Measurements from ENCODE around the gene SKA3. TPM values are rescaled to one million over a fixed set of nuclear protein-coding genes. Genes with fewer than 3 reads are reported as not detected.

SKA3 gene
- total RNA-seq, 1 experiment from 2014 or later: 109 TPM

GRCh38 chr13:21118180-21118579 lies 58.2 kb downstream of the SKA3 start:
- no peaks in the 10 kb centered on the region for H3K4me1 ChIP-seq (ENCODE audit: insufficient read depth, low read length, poor library complexity, severe bottlenecking)
- intact Hi-C loops (cut with micrococcal nuclease; ENCODE audit: unreplicated experiment): no loop called here
- DNase-seq (ENCODE audit: low spot score): no peak
- CTCF ChIA-PET: no interaction called here
- H3K9me3 ChIP-seq (ENCODE audit: low read depth, low read length, poor library complexity, severe bottlenecking): no peaks in the 10 kb centered on the region
- no peak for TF ChIP-seq EZH2 (IDR thresholded peaks at IDR 0.05; ENCODE audit: borderline replicate concordance, low read depth, low read length, poor library complexity, severe bottlenecking)
- TF ChIP-seq, protein P1, sequence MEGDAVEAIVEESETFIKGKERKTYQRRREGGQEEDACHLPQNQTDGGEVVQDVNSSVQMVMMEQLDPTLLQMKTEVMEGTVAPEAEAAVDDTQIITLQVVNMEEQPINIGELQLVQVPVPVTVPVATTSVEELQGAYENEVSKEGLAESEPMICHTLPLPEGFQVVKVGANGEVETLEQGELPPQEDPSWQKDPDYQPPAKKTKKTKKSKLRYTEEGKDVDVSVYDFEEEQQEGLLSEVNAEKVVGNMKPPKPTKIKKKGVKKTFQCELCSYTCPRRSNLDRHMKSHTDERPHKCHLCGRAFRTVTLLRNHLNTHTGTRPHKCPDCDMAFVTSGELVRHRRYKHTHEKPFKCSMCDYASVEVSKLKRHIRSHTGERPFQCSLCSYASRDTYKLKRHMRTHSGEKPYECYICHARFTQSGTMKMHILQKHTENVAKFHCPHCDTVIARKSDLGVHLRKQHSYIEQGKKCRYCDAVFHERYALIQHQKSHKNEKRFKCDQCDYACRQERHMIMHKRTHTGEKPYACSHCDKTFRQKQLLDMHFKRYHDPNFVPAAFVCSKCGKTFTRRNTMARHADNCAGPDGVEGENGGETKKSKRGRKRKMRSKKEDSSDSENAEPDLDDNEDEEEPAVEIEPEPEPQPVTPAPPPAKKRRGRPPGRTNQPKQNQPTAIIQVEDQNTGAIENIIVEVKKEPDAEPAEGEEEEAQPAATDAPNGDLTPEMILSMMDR (conservative IDR thresholded peaks at IDR 0.05; ENCODE audit: low read depth, low read length): no peak
- H3K36me3 ChIP-seq (ENCODE audit: insufficient read depth, low read length, poor library complexity, severe bottlenecking): no peaks in the 10 kb centered on the region
- H3K27ac ChIP-seq (ENCODE audit: low read depth, low read length, poor library complexity, severe bottlenecking): no peak overlapping the region
- no TSS peak for BruUV-seq (replicated peaks)
- H3K27me3 ChIP-seq (replicated peaks; ENCODE audit: insufficient read depth, low read depth, low read length, poor library complexity): no peaks in the 10 kb centered on the region
- POLR2A ChIA-PET (ENCODE audit: low non-redundant PET): no interaction called here
- no peak overlapping the region for H3K4me3 ChIP-seq (ENCODE audit: low read depth, low read length, poor library complexity, severe bottlenecking)

- Histone ChIP-seq H3K27me3 (replicated peaks; ENCODE audit: insufficient read depth, low read depth, low read length, poor library complexity) (no peaks in the 10 kb centered on the region), H3K4me1 (ENCODE audit: insufficient read depth, low read length, poor library complexity, severe bottlenecking) (no peaks in the 10 kb centered on the region), H3K9me3 (ENCODE audit: low read depth, low read length, poor library complexity, severe bottlenecking) (no peaks in the 10 kb centered on the region), H3K36me3 (ENCODE audit: insufficient read depth, low read length, poor library complexity, severe bottlenecking) (no peaks in the 10 kb centered on the region), H3K4me3 (ENCODE audit: low read depth, low read length, poor library complexity, severe bottlenecking) (no peak overlapping the region), H3K27ac (ENCODE audit: low read depth, low read length, poor library complexity, severe bottlenecking) (no peak overlapping the region)
- TF ChIP-seq, protein P1 (conservative IDR thresholded peaks at IDR 0.05; ENCODE audit: low read depth, low read length): no peak
- TF ChIP-seq EZH2 (IDR thresholded peaks at IDR 0.05; ENCODE audit: borderline replicate concordance, low read depth, low read length, poor library complexity, severe bottlenecking): no peak
- CTCF ChIA-PET: no interaction called here
- intact Hi-C loops (cut with micrococcal nuclease; ENCODE audit: unreplicated experiment): no loop called here
- POLR2A ChIA-PET (ENCODE audit: low non-redundant PET): no interaction called here
- DNase-seq (ENCODE audit: low spot score): no peak
- no TSS peak for BruUV-seq (replicated peaks)
These were observed 59.1 kb downstream of the SKA3 start for GRCh38 chr13:21117104-21117809.

DNA sequence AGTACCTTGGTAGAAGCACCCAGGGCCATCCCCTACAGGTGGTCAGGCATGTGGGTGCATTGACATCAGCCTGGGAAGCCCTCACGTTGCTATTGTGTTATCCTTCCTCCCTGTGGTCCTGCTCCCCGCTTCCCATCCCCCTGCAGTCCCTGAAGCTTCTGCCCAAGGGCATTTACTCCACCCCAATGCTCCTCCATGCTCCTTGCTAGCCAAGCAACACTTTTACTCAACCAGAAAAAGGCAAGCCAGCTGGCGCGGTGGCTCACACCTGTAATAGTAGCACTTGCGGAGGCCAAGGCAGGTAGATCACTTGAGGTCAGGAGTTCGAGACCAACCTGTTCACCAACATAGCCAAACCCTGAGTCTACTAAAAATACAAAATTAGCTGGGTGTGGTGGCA lies 60.2 kb downstream of the SKA3 start:
- Histone ChIP-seq H3K36me3 (ENCODE audit: insufficient read depth, low read length, poor library complexity, severe bottlenecking) (no peaks in the 10 kb centered on the region), H3K9me3 (ENCODE audit: low read depth, low read length, poor library complexity, severe bottlenecking) (no peaks in the 10 kb centered on the region), H3K4me3 (ENCODE audit: low read depth, low read length, poor library complexity, severe bottlenecking) (no peak overlapping the region), H3K27me3 (replicated peaks; ENCODE audit: insufficient read depth, low read depth, low read length, poor library complexity) (no peaks in the 10 kb centered on the region), H3K27ac (ENCODE audit: low read depth, low read length, poor library complexity, severe bottlenecking) (no peak overlapping the region), H3K4me1 (ENCODE audit: insufficient read depth, low read length, poor library complexity, severe bottlenecking) (peaks cover under 1% of the 10 kb centered on the region)
- DNase-seq (ENCODE audit: low spot score): no peak
- TF ChIP-seq, protein P1 (conservative IDR thresholded peaks at IDR 0.05; ENCODE audit: low read depth, low read length): no peak
- TF ChIP-seq EZH2 (IDR thresholded peaks at IDR 0.05; ENCODE audit: borderline replicate concordance, low read depth, low read length, poor library complexity, severe bottlenecking): no peak
- no TSS peak for BruUV-seq (replicated peaks)
- ChIA-PET CTCF (no interaction called here), POLR2A (ENCODE audit: low non-redundant PET) (interaction anchor here (0.6 kb wide), 1 partner anchor 353 kb away, joined by 6 read pairs; no protein-coding TSS in a partner anchor)
- intact Hi-C loops (cut with micrococcal nuclease; ENCODE audit: unreplicated experiment): no loop called here
